ENCODE measurements around the gene KSR1. TPM values are rescaled to one million over a fixed set of nuclear protein-coding genes. Genes with fewer than 3 reads are reported as not detected.
"Not testable (repeated sequence)": the region's sequence is repeated elsewhere in the genome, so short reads cannot be mapped to it uniquely, and the experiment has no call there.

The KSR1 gene
- total RNA-seq, 2 experiments from 2014 or later: 19.4 to 25.3 TPM

- H3K27me3 ChIP-seq (ENCODE audit: control insufficient read depth in 1 of 2, insufficient read depth in 2 of 2, low read length in 2 of 2): no peaks in the 10 kb centered on the region
- CTCF ChIA-PET: no interaction called here
- Mint-ChIP-seq H3K27me3 (no peaks in the 10 kb centered on the region), H3K27ac (no peak overlapping the region), H3K9me3 (peaks cover 4% of the 10 kb centered on the region), H3K4me3 (no peak overlapping the region), H3K4me1 (ENCODE audit: low read depth) (no peaks in the 10 kb centered on the region), H3K36me3 (ENCODE audit: low read depth) (peaks cover 19% of the 10 kb centered on the region)
- peaks cover 9 to 10% of the 10 kb centered on the region in 2 experiments for H3K9me3 ChIP-seq (ENCODE audit: control insufficient read depth in 1 of 2, insufficient read depth in 1 of 2, low read length in 2 of 2)
- POLR2A ChIA-PET: no interaction called here
- DNase-seq: no peak
- no peaks in the 10 kb centered on the region for H3K36me3 ChIP-seq (ENCODE audit: insufficient read depth, low read length)
- no peak for ATAC-seq (ENCODE audit: poor library complexity)
- no peak overlapping the region for H3K4me3 ChIP-seq (ENCODE audit: low read length)
- TF ChIP-seq CTCF (IDR thresholded peaks at IDR 0.05): no peak
- no peaks in the 10 kb centered on the region for H3K4me1 ChIP-seq (ENCODE audit: insufficient read depth, low read length)
- no peak overlapping the region for H3K27ac ChIP-seq (ENCODE audit: low read depth in 1 of 2, low read length in 2 of 2)
- intact Hi-C loops (cut with DNase I, micrococcal nuclease): no loop called here
Observed at GRCh38 chr17:27497696-27498095, 41.4 kb downstream of the KSR1 start.

DNA sequence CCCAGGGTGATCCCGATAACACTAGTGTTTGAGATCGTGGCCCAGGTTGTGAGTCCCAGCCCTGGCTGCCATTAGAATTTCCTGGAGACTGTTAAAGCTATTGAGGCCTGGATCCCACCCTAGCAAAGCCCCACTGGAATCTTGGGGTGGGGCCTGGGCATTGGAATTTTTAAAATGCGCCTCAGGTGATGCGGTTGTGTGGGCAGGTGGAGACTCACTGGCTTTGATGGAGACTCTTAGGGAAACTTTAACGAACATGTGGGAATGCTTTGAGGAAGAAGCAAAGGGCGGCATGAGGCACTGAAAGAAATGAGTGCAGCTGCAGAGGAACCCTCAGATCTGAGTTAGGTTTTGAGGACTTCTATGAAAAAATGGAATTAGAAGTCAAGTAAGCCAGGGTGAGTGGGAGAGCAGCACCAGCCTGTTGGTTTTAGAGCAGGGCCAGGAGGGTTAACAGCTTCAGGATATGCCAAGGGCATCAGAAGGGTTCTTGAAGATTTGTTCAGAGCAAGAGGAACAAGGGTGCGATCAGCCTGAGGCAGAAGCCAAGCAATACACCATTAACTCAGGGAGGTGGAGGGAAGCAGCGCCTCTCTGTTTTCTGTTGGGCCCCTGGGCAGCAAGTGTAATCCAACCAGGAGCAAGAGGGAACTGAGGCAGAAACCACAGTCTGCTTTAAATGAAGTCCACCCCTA, 42.5 kb downstream of the KSR1 start:
- peaks cover 9 to 10% of the 10 kb centered on the region in 2 experiments for H3K9me3 ChIP-seq (ENCODE audit: control insufficient read depth in 1 of 2, insufficient read depth in 1 of 2, low read length in 2 of 2)
- ChIA-PET POLR2A (no interaction called here), CTCF (no interaction called here)
- H3K4me3 ChIP-seq (ENCODE audit: low read length): no peak overlapping the region
- no peak for TF ChIP-seq CTCF (IDR thresholded peaks at IDR 0.05)
- Mint-ChIP-seq H3K27me3 (no peaks in the 10 kb centered on the region), H3K4me1 (ENCODE audit: low read depth) (no peaks in the 10 kb centered on the region), H3K27ac (no peak overlapping the region), H3K36me3 (ENCODE audit: low read depth) (peaks cover 19% of the 10 kb centered on the region), H3K9me3 (peaks cover 4% of the 10 kb centered on the region), H3K4me3 (no peak overlapping the region)
- H3K4me1 ChIP-seq (ENCODE audit: insufficient read depth, low read length): no peaks in the 10 kb centered on the region
- no peaks in the 10 kb centered on the region for H3K36me3 ChIP-seq (ENCODE audit: insufficient read depth, low read length)
- ATAC-seq (ENCODE audit: poor library complexity): no peak
- no peaks in the 10 kb centered on the region for H3K27me3 ChIP-seq (ENCODE audit: control insufficient read depth in 1 of 2, insufficient read depth in 2 of 2, low read length in 2 of 2)
- intact Hi-C loops (cut with DNase I, micrococcal nuclease): no loop called here
- H3K27ac ChIP-seq (ENCODE audit: low read depth in 1 of 2, low read length in 2 of 2): no peak overlapping the region
- no peak for DNase-seq

DNA sequence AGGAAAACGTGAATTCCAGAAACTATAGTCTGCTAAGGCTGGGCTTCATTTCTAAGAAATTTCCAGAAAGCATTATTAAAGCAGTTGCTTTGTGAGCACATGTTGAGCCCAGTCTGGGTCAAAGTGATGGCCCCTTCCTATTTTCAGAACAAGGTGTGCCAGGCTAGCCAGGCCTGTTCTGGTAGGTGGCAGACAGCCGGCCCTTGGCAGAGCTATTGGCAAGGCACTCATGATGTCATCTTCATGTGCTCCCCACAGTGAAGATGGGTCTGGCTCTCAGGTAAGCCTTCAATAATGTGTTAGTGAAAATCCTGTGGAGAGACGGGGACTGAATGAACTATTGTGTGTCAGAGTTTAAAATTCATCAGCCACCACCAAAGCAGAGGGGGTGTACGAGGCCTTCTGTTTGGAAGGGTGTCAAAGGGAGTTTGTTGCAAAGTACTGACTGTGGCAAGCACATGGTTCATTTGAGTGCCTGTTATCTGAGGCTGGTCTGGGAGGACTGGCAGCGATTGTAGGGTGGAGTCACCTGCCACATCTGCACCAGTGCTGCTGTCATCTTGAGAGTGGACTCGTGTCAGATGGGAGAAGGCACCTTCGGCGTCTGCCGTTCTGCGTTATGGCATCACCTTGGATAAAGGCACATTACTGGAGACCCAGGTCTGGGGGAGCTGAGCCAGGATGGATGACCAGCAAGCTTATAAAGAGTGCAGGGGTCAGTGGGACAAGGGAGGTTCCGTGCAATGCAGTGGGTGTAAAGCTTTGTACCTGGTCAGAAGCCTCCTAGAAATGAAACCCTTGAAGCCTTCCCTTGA, 43.4 kb downstream of the KSR1 start:
- POLR2A ChIA-PET: no interaction called here
- Mint-ChIP-seq H3K9me3 (peaks cover 4% of the 10 kb centered on the region), H3K4me3 (no peak overlapping the region), H3K4me1 (ENCODE audit: low read depth) (no peaks in the 10 kb centered on the region), H3K27me3 (no peaks in the 10 kb centered on the region), H3K36me3 (ENCODE audit: low read depth) (peaks cover 19% of the 10 kb centered on the region), H3K27ac (no peak overlapping the region)
- no peaks in the 10 kb centered on the region for H3K27me3 ChIP-seq (ENCODE audit: control insufficient read depth in 1 of 2, insufficient read depth in 2 of 2, low read length in 2 of 2)
- H3K9me3 ChIP-seq (ENCODE audit: control insufficient read depth in 1 of 2, insufficient read depth in 1 of 2, low read length in 2 of 2): peaks cover 9 to 10% of the 10 kb centered on the region in 2 experiments
- H3K27ac ChIP-seq (ENCODE audit: low read depth in 1 of 2, low read length in 2 of 2): no peak overlapping the region
- H3K36me3 ChIP-seq (ENCODE audit: insufficient read depth, low read length): no peaks in the 10 kb centered on the region
- no peak for DNase-seq
- H3K4me3 ChIP-seq (ENCODE audit: low read length): no peak overlapping the region
- CTCF ChIA-PET: interaction anchor here (2.3 kb wide), 1 partner anchor 19 kb away, joined by 6 read pairs; no protein-coding TSS in a partner anchor
- intact Hi-C loops (cut with DNase I, micrococcal nuclease): loop anchor here in 1 of 2 experiments (5.0 kb wide), 1 partner anchor 53 kb away; no protein-coding TSS in a partner anchor
- ATAC-seq (ENCODE audit: poor library complexity): no peak
- no peaks in the 10 kb centered on the region for H3K4me1 ChIP-seq (ENCODE audit: insufficient read depth, low read length)
- TF ChIP-seq CTCF (IDR thresholded peaks at IDR 0.05): no peak

DNA sequence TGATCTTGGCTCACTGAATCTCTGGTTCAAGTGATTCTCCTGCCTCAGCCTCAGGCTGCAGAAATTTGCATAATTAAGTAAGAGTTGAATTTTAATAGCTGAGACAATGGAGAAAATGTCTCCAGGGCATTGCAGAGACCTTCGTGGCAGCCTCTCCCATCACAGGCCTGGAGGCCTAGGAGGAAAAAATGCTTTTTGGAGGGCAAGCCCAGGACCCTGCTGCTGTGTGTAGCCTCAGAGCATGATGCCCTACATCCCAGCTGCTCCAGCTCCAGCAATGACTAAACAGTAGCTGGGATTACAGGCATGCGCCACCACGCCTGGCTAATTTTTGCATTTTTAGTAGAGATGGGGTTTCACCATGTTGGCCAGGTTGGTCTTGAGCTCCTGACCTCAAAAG, 45.1 kb downstream of the KSR1 start:
- H3K27ac Mint-ChIP-seq; H3K27ac ChIP-seq (ENCODE audit: low read depth in 1 of 2, low read length in 2 of 2); H3K27me3 Mint-ChIP-seq; POLR2A ChIA-PET; ATAC-seq (ENCODE audit: poor library complexity); H3K27me3 ChIP-seq (ENCODE audit: control insufficient read depth in 1 of 2, insufficient read depth in 2 of 2, low read length in 2 of 2); H3K4me1 Mint-ChIP-seq (ENCODE audit: low read depth); H3K4me3 ChIP-seq (ENCODE audit: low read length); DNase-seq; H3K9me3 Mint-ChIP-seq; H3K4me3 Mint-ChIP-seq; H3K36me3 ChIP-seq (ENCODE audit: insufficient read depth, low read length); H3K4me1 ChIP-seq (ENCODE audit: insufficient read depth, low read length): not testable (repeated sequence)
- CTCF ChIA-PET: interaction anchor here (2.3 kb wide), 1 partner anchor 21 kb away, joined by 6 read pairs; no protein-coding TSS in a partner anchor
- peaks cover 19% of the 10 kb centered on the region for H3K36me3 Mint-ChIP-seq (ENCODE audit: low read depth)
- H3K9me3 ChIP-seq (ENCODE audit: control insufficient read depth in 1 of 2, insufficient read depth in 1 of 2, low read length in 2 of 2): peaks cover 9 to 10% of the 10 kb centered on the region in 2 experiments
- intact Hi-C loops (cut with DNase I, micrococcal nuclease): loop anchor here in 1 of 2 experiments (5.0 kb wide), 1 partner anchor 51 kb away; no protein-coding TSS in a partner anchor
